CD8-positive, alpha-beta memory T cell (primary cell): ENCODE data around the gene ISCU. TPM values are rescaled to one million over a fixed set of nuclear protein-coding genes. Genes with fewer than 3 reads are reported as not detected.
A peak's percentile ranks its signal among the peaks of the same experiment; 100 is the strongest.

Experiments
- CTCF ChIA-PET: fragments of 350-600 bp; sonication (Branson Sonifier 250); formaldehyde crosslinking; loops from one replicate; lab custom pipeline; 2021; ENCODE audit warnings: antibody characterized with exemption; lab: Charles Lee
- POLR2A ChIA-PET: fragments of 350-600 bp; sonication (Branson Sonifier 250); formaldehyde crosslinking; loops from one replicate; lab custom pipeline; 2021; ENCODE audit warnings: antibody characterized with exemption; lab: Charles Lee
- DNase-seq, 5 donors: peaks; one replicate each; pipeline versions ENCODE4 v3.0.0 to v3.0.0-alpha.2; 2020 to 2022; ENCODE audit warnings: mixed read lengths in 1 of 5
- H3K27ac ChIP-seq: one replicate; pipeline ENCODE4 v1.7.0; 2013; ENCODE audit warnings: low read depth, mild to moderate bottlenecking, low read length, moderate library complexity
- H3K27me3 ChIP-seq: 2 replicates; pipeline ENCODE4 v1.7.0; 2013; ENCODE audit warnings: low read length, mild to moderate bottlenecking; ENCODE audit not compliant: insufficient read depth, poor library complexity, severe bottlenecking
- H3K36me3 ChIP-seq: 2 replicates; pipeline ENCODE4 v1.7.0; 2013; ENCODE audit warnings: mild to moderate bottlenecking, low read length, moderate library complexity; ENCODE audit not compliant: insufficient read depth
- H3K4me1 ChIP-seq: 2 replicates; pipeline ENCODE4 v1.7.0; 2013; ENCODE audit warnings: mild to moderate bottlenecking, low read length, moderate library complexity; ENCODE audit not compliant: insufficient read depth
- H3K4me3 ChIP-seq: 2 replicates; pipeline ENCODE4 v1.7.0; 2013; ENCODE audit warnings: mild to moderate bottlenecking, low read length
- H3K9me3 ChIP-seq: 2 replicates; pipeline ENCODE4 v1.7.0; 2013; ENCODE audit warnings: mild to moderate bottlenecking, low read length
- H3K27ac Mint-ChIP-seq, 8 donors: one replicate each; pipeline ENCODE4 v1.8.0; 2020 to 2021; ENCODE audit warnings: mixed read lengths in 8 of 8, mild to moderate bottlenecking in 6 of 8, inconsistent platforms in 3 of 8, moderate library complexity in 3 of 8
- H3K27me3 Mint-ChIP-seq, 2 donors: one replicate each; pipeline ENCODE4 v1.8.0; 2020 to 2021; ENCODE audit warnings: mixed read lengths in 2 of 2, mild to moderate bottlenecking in 1 of 2, moderate library complexity in 1 of 2
- H3K36me3 Mint-ChIP-seq, 3 donors: one replicate each; pipeline ENCODE4 v1.8.0; 2020 to 2021; ENCODE audit warnings: mixed read lengths in 3 of 3, inconsistent platforms in 1 of 3, mild to moderate bottlenecking in 1 of 3
- H3K4me1 Mint-ChIP-seq, 3 donors: one replicate each; pipeline ENCODE4 v1.8.0; 2020 to 2021; ENCODE audit warnings: mixed read lengths in 3 of 3, inconsistent platforms in 1 of 3, mild to moderate bottlenecking in 1 of 3
- H3K4me3 Mint-ChIP-seq, 7 donors: one replicate each; pipeline ENCODE4 v1.8.0; 2020 to 2021; ENCODE audit warnings: mixed read lengths in 7 of 7, mild to moderate bottlenecking in 6 of 7, moderate library complexity in 4 of 7, inconsistent platforms in 2 of 7
- H3K9me3 Mint-ChIP-seq, 5 donors: one replicate each; pipeline ENCODE4 v1.8.0; 2020 to 2022; ENCODE audit warnings: mixed read lengths in 5 of 5, mild to moderate bottlenecking in 3 of 5, moderate library complexity in 2 of 5, inconsistent platforms in 1 of 5
- polyA plus RNA-seq: library from polyadenylated mRNA; unstranded; fragments of 300-500 nt; fragmentation: Illumina TruSeq; gene quantifications from one replicate; pipeline ENCODE4 v1.2.3, GENCODE V29; 2021
- total RNA-seq, 2 experiments: library from RNA; stranded (reverse); gene quantifications; one replicate each; pipeline ENCODE4 v1.2.3, GENCODE V29; 2021

The ISCU gene
- total and polyA plus RNA-seq, 3 experiments from 2014 or later, result 113 to 302 (median 116) TPM

DNA sequence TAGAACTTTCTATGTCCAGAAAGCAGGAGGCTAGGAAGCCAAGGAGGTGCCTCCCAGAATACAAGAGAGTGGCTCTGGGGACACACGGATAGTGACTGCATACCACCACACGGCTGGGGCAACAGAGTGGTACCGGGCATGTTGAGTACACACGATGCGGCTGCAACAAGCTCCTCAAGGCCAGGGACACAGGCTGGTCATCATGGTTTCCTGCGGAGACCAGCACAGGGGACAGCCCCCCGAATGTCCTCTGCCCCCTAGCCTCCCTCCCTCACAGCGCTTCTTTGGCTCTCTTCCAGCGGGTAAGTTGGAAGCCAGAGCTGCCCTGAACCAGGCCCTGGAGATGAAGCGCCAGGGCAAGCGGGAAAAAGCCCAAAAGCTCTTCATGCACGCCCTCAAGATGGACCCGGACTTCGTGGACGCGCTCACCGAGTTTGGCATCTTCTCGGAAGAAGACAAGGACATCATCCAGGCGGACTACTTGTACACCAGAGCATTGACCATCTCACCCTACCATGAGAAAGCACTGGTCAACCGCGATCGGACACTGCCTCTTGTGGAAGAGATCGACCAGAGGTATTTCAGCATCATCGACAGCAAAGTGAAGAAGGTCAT lies 44.2 kb upstream of the ISCU start:
- CTCF ChIA-PET, result interaction anchor here (1.4 kb wide), 1 partner anchor 13 kb away, joined by 3 read pairs; no protein-coding TSS in a partner anchor
- H3K36me3 ChIP-seq, result peaks cover 40% of the 10 kb centered on the region
- no peaks in the 10 kb centered on the region for H3K27me3 ChIP-seq
- peaks cover 8% of the 10 kb centered on the region for H3K4me1 ChIP-seq
- Mint-ChIP-seq H3K9me3 (no peaks in the 10 kb centered on the region), H3K27me3 (no peaks in the 10 kb centered on the region), H3K36me3 (peaks cover 0 to 65% (median 5%) of the 10 kb centered on the region in 3 donors), H3K4me3 (peak overlapping the region in 1 of 7 donors; percentile 62), H3K27ac (peak overlapping the region in 2 of 8 donors; percentile 58 to 63), H3K4me1 (peaks cover 25 to 36% (median 33%) of the 10 kb centered on the region in 3 donors)
- DNase-seq, result no peak
- POLR2A ChIA-PET, result no interaction called here
- no peak overlapping the region for H3K27ac ChIP-seq
- no peak overlapping the region for H3K4me3 ChIP-seq
- no peaks in the 10 kb centered on the region for H3K9me3 ChIP-seq

DNA sequence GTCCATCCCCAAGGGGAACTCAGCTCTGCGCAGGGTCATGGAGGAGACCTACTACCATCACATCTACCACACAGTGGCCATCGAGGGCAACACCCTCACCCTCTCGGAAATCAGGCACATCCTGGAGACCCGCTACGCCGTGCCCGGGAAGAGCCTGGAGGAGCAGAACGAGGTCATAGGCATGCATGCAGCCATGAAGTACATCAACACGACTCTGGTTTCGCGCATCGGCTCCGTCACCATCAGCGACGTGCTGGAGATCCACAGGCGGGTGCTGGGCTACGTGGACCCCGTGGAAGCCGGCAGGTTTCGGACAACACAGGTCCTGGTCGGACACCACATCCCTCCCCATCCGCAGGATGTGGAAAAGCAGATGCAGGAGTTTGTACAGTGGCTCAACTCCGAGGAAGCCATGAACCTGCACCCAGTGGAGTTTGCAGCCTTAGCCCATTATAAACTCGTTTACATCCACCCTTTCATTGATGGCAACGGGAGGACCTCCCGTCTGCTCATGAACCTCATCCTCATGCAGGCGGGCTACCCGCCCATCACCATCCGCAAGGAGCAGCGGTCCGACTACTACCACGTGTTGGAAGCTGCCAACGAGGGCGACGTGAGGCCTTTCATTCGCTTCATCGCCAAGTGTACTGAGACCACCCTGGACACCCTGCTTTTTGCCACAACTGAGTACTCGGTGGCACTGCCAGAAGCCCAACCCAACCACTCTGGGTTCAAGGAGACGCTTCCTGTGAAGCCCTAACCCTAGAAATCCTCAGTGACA lies 43.5 kb upstream of the ISCU start:
- peaks cover 0 to 72% (median 6%) of the 10 kb centered on the region in 3 donors for H3K36me3 Mint-ChIP-seq
- Histone ChIP-seq H3K9me3 (no peaks in the 10 kb centered on the region), H3K27ac (no peak overlapping the region), H3K4me3 (no peak overlapping the region), H3K36me3 (peaks cover 47% of the 10 kb centered on the region), H3K4me1 (peaks cover 8% of the 10 kb centered on the region), H3K27me3 (no peaks in the 10 kb centered on the region)
- DNase-seq, result no peak
- POLR2A ChIA-PET, result no interaction called here
- no peaks in the 10 kb centered on the region for H3K9me3 Mint-ChIP-seq
- peak overlapping the region in 1 of 7 donors; percentile 62 for H3K4me3 Mint-ChIP-seq
- peaks cover 22 to 34% (median 33%) of the 10 kb centered on the region in 3 donors for H3K4me1 Mint-ChIP-seq
- H3K27me3 Mint-ChIP-seq, result no peaks in the 10 kb centered on the region
- H3K27ac Mint-ChIP-seq, result peak overlapping the region in 4 of 8 donors; percentile 10 to 76 (median 60)
- CTCF ChIA-PET, result interaction anchor here (1.4 kb wide), 1 partner anchor 12 kb away, joined by 3 read pairs; no protein-coding TSS in a partner anchor

DNA sequence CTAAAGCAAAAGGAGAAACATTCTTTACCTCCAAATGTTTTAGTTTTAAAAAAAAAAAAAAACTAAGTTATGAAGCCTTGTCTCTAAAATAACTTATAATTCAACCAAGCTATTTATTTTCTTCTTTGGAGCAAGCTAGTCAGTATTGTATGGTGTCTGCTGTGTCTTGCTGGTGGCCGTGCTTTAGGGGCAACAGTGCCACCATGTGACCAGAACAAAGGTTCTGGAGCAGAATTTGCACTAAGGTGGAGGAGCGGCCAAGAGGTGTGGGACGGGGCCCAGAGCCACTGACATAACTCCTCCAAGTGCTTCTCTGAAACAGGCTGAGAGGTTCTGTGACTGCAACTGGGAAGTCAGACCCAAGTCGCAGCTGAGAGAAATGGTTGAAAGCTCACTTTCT lies 42.8 kb upstream of the ISCU start:
- ChIA-PET CTCF (interaction anchor here (1.4 to 1.5 kb wide), 2 partner anchors 12 to 98 kb away, joined by 3 to 4 read pairs; no protein-coding TSS in a partner anchor), POLR2A (no interaction called here)
- Mint-ChIP-seq H3K9me3 (no peaks in the 10 kb centered on the region), H3K27me3 (no peaks in the 10 kb centered on the region), H3K4me1 (peaks cover 21 to 33% (median 30%) of the 10 kb centered on the region in 3 donors), H3K36me3 (peaks cover 0 to 78% (median 10%) of the 10 kb centered on the region in 3 donors), H3K27ac (peak overlapping the region in 2 of 8 donors; percentile 66 to 76), H3K4me3 (peak overlapping the region in 1 of 7 donors; percentile 56)
- H3K27ac ChIP-seq, result no peak overlapping the region
- no peaks in the 10 kb centered on the region for H3K27me3 ChIP-seq
- no peak overlapping the region for H3K4me3 ChIP-seq
- H3K4me1 ChIP-seq, result peaks cover 8% of the 10 kb centered on the region
- no peaks in the 10 kb centered on the region for H3K9me3 ChIP-seq
- H3K36me3 ChIP-seq, result peaks cover 53% of the 10 kb centered on the region
- DNase-seq, result no peak

DNA sequence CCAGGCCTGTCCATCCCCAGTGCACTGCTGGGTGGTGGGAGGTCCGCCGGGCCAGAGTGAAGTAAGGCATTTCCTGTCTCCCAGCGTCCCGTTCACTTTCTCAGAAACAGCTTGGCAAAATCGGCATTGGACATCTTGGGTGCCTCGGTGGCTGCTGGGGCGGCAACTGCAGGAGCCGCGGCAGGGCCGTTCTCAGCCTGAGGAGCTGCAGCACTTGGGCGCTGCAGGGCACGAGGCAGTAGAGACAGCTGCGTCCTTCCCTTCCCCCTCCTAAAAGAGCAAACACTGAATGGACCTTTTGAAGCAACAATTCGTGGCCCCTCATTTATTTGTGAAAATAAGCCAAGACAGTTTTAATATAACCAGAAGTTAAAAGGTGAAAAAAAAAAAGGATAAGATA lies 39.0 kb upstream of the ISCU start:
- Histone ChIP-seq H3K27ac (no peak overlapping the region), H3K36me3 (peaks cover 89% of the 10 kb centered on the region), H3K4me1 (no peaks in the 10 kb centered on the region), H3K9me3 (no peaks in the 10 kb centered on the region), H3K4me3 (no peak overlapping the region), H3K27me3 (no peaks in the 10 kb centered on the region)
- DNase-seq, result no peak
- peaks cover 0 to 99% (median 21%) of the 10 kb centered on the region in 3 donors for H3K36me3 Mint-ChIP-seq
- no peaks in the 10 kb centered on the region for H3K27me3 Mint-ChIP-seq
- H3K27ac Mint-ChIP-seq, result peak overlapping the region in 1 of 8 donors; percentile 36
- H3K9me3 Mint-ChIP-seq, result no peaks in the 10 kb centered on the region
- ChIA-PET POLR2A (no interaction called here), CTCF (no interaction called here)
- H3K4me3 Mint-ChIP-seq, result no peak overlapping the region
- peaks cover 8 to 16% (median 14%) of the 10 kb centered on the region in 3 donors for H3K4me1 Mint-ChIP-seq

DNA sequence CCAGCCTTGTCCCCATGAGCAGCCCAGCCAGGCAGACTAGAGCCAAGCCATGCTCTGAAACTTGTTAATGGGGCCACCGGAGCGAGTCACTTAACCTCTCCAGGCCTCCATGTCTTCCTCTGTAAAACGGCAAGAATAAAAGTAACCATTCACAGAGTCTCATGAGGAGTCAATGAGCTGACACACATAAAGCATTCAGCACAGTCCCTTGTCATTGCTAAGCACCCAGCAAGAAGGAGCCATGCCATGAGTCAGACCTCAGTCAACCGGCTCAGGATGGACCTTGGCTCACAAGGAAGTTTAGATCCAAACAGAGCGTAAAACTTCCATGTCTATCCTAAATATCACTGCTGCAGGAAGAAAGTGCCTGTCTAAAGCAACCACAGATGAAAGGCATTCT lies 36.7 kb upstream of the ISCU start:
- H3K4me1 ChIP-seq, result no peaks in the 10 kb centered on the region
- ChIA-PET CTCF (no interaction called here), POLR2A (no interaction called here)
- no peaks in the 10 kb centered on the region for H3K9me3 Mint-ChIP-seq
- H3K4me3 ChIP-seq, result no peak overlapping the region
- peak overlapping the region in 3 of 8 donors; percentile 22 to 60 (median 56) for H3K27ac Mint-ChIP-seq
- H3K27ac ChIP-seq, result no peak overlapping the region
- H3K36me3 Mint-ChIP-seq, result peaks cover 0 to 99% (median 29%) of the 10 kb centered on the region in 3 donors
- no peak overlapping the region for H3K4me3 Mint-ChIP-seq
- H3K36me3 ChIP-seq, result peaks cover 88% of the 10 kb centered on the region
- H3K9me3 ChIP-seq, result no peaks in the 10 kb centered on the region
- H3K27me3 ChIP-seq, result no peaks in the 10 kb centered on the region
- H3K4me1 Mint-ChIP-seq, result peaks cover 4 to 14% (median 7%) of the 10 kb centered on the region in 3 donors
- peaks cover 0 to 2% of the 10 kb centered on the region in 2 donors for H3K27me3 Mint-ChIP-seq
- no peak for DNase-seq

DNA sequence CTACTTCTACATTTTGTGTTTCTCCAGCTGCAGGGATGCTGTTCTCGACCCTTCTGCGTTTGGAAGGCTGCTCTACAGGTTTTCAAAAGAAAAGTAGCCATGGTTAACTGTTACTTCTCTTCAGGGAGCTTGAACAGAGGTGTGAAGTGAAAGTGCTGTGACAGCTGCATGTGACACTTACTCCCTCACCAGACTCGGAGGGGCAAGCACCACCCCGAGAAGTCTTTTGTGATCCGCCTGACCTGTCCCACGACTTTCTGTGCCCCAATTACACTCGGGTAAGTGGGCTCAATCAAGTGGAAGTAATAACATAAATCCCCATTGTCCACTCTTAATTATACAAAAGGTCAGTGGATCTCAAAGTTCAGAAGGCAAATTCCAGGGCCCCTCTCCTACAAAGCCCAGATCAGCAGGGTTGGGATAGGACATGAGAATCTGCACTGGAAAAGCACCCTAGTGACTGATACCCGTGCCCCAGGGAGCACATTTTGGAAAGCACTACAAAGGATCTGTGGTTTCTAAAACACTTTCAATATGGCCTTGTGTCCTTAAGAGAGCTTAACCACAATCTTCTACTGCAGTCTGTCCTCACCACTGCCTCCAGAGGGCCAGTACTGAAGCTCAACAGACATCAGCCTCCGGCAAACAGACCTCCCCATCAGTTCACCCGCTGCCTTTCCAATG lies 35.8 kb upstream of the ISCU start:
- DNase-seq, result no peak
- Mint-ChIP-seq H3K4me3 (no peak overlapping the region), H3K9me3 (no peaks in the 10 kb centered on the region), H3K27me3 (peaks cover 0 to 2% of the 10 kb centered on the region in 2 donors), H3K36me3 (peaks cover 0 to 99% (median 27%) of the 10 kb centered on the region in 3 donors), H3K27ac (peak overlapping the region in 4 of 8 donors; percentile 24 to 75 (median 59)), H3K4me1 (peaks cover 4 to 11% (median 7%) of the 10 kb centered on the region in 3 donors)
- H3K4me3 ChIP-seq, result no peak overlapping the region
- no peaks in the 10 kb centered on the region for H3K27me3 ChIP-seq
- peaks cover 86% of the 10 kb centered on the region for H3K36me3 ChIP-seq
- no peaks in the 10 kb centered on the region for H3K9me3 ChIP-seq
- H3K4me1 ChIP-seq, result no peaks in the 10 kb centered on the region
- no peak overlapping the region for H3K27ac ChIP-seq
- ChIA-PET POLR2A (no interaction called here), CTCF (interaction anchor here (0.9 to 1.6 kb wide), 2 partner anchors 11 to 14 kb away, joined by 3 to 5 read pairs; no protein-coding TSS in a partner anchor)

DNA sequence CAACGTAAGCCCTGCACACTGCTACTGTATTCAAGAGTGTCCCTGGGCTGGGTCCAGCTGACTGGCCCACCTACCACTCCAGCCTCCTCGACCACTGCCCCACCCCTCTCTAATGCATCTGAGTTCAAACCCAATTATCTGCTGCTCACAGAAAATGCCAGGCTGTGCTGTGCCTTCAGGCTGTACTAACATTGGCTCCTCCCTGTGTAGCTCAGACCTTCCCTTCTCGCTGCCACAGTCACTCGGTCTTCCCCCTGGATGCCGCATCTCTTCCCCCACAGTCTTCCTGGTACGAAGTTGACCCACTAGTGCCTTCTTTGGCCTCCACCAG lies 35.3 kb upstream of the ISCU start:
- H3K4me3 ChIP-seq, result no peak overlapping the region

More for the DNA sequence above, 35.3 kb upstream of the ISCU start:
- Histone ChIP-seq H3K27me3 (no peaks in the 10 kb centered on the region), H3K36me3 (peaks cover 87% of the 10 kb centered on the region), H3K27ac (no peak overlapping the region), H3K4me1 (no peaks in the 10 kb centered on the region), H3K9me3 (no peaks in the 10 kb centered on the region)
- DNase-seq, result no peak
- Mint-ChIP-seq H3K4me3 (no peak overlapping the region), H3K27ac (peak overlapping the region in 7 of 8 donors; percentile 24 to 96 (median 61)), H3K9me3 (no peaks in the 10 kb centered on the region), H3K27me3 (peaks cover 0 to 2% of the 10 kb centered on the region in 2 donors), H3K36me3 (peaks cover 0 to 99% (median 27%) of the 10 kb centered on the region in 3 donors), H3K4me1 (peaks cover 4 to 11% (median 7%) of the 10 kb centered on the region in 3 donors)
- POLR2A ChIA-PET, result no interaction called here
- CTCF ChIA-PET, result interaction anchor here (0.9 to 1.6 kb wide), 2 partner anchors 11 to 15 kb away, joined by 3 to 5 read pairs; no protein-coding TSS in a partner anchor
